ENCODE data around the gene SH2D4B.

DNA sequence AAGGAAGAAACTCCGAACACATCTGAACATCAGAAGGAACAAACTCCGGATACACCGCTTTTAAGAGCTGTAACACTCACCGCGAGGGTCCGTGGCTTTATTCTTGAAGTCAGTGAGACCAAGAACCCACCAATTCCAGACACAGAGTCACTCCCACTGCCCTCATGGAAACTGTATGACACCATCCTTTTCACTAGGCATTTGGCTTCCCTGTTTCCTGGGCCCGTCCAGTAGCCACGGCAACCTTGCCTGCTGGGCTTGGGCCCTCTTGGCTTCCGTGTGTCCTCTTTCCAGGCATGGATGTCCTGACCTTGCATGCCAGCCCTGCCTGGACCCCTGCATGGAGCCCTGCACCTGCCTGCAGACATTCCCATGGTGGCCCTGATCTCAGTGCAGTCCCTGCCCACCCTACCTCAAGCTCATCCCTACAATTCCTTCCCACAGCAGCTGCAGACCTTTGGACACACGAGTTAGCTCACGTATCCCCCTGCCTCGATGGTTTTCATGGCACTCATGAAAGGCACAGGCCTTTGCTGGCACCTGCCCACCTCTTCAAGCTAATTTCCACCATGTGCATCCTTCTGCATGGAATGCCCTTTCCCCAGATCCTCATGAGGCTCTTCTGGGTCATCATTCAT, 6.7 kb downstream of the SH2D4B start:
- TF ChIP-seq POLR2A (IDR thresholded peaks at IDR 0.05) = no peak
- TF ChIP-seq, protein P1, sequence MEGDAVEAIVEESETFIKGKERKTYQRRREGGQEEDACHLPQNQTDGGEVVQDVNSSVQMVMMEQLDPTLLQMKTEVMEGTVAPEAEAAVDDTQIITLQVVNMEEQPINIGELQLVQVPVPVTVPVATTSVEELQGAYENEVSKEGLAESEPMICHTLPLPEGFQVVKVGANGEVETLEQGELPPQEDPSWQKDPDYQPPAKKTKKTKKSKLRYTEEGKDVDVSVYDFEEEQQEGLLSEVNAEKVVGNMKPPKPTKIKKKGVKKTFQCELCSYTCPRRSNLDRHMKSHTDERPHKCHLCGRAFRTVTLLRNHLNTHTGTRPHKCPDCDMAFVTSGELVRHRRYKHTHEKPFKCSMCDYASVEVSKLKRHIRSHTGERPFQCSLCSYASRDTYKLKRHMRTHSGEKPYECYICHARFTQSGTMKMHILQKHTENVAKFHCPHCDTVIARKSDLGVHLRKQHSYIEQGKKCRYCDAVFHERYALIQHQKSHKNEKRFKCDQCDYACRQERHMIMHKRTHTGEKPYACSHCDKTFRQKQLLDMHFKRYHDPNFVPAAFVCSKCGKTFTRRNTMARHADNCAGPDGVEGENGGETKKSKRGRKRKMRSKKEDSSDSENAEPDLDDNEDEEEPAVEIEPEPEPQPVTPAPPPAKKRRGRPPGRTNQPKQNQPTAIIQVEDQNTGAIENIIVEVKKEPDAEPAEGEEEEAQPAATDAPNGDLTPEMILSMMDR (IDR thresholded peaks at IDR 0.05) = no peak

Data from sigmoid colon (tissue), 3 donors.